SHP77 treated with DMSO at 0.1 percent for 48 hours (cell line): Measurements from ENCODE around the gene FUT3.
"Not testable (repeated sequence)": the region's sequence is repeated elsewhere in the genome, so short reads cannot be mapped to it uniquely, and the experiment has no call there.

Experiments
- DNase-seq: peaks from one replicate; lab custom pipeline; 2025; lab: John Stamatoyannopoulos, UW

FUT3 gene

GRCh38 chr19:5851302-5851701, at the start of gene FUT3:
TSS of gene FUT3 (minus strand) at chr19:5851449.
- no peak for DNase-seq

GRCh38 chr19:5900976-5901375, 49.7 kb upstream of the FUT3 start:
- no peak for DNase-seq

GRCh38 chr19:5899728-5900526, 48.7 kb upstream of the FUT3 start:
- no peak for DNase-seq

- no peak for DNase-seq
Observed at GRCh38 chr19:5897189-5897969, 46.1 kb upstream of the FUT3 start.

GRCh38 chr19:5896365-5897076, 45.3 kb upstream of the FUT3 start:
- DNase-seq = no peak

- no peak for DNase-seq
Observed at GRCh38 chr19:5895890-5896289, 44.6 kb upstream of the FUT3 start.

- no peak for DNase-seq
Observed at GRCh38 chr19:5895409-5895808, 44.2 kb upstream of the FUT3 start.

- DNase-seq = no peak
Observed at GRCh38 chr19:5894704-5895349, 43.6 kb upstream of the FUT3 start.

- DNase-seq = no peak
Observed at GRCh38 chr19:5893907-5894703, 42.9 kb upstream of the FUT3 start.

GRCh38 chr19:5893296-5893903, 42.2 kb upstream of the FUT3 start:
- DNase-seq = no peak

GRCh38 chr19:5892772-5893275, 41.6 kb upstream of the FUT3 start:
- no peak for DNase-seq

GRCh38 chr19:5891938-5892771, 40.9 kb upstream of the FUT3 start:
- DNase-seq = no peak

- no peak for DNase-seq
Observed at GRCh38 chr19:5891572-5891937, 40.3 kb upstream of the FUT3 start.

GRCh38 chr19:5890099-5890498, 38.9 kb upstream of the FUT3 start:
- DNase-seq = no peak

GRCh38 chr19:5889288-5889971, 38.2 kb upstream of the FUT3 start:
- no peak for DNase-seq

GRCh38 chr19:5884065-5884811, 33.0 kb upstream of the FUT3 start:
- not testable (repeated sequence) for DNase-seq

GRCh38 chr19:5883157-5883873, 32.1 kb upstream of the FUT3 start:
- not testable (repeated sequence) for DNase-seq
